Measurements from ENCODE around the gene ZNF750.

DNA sequence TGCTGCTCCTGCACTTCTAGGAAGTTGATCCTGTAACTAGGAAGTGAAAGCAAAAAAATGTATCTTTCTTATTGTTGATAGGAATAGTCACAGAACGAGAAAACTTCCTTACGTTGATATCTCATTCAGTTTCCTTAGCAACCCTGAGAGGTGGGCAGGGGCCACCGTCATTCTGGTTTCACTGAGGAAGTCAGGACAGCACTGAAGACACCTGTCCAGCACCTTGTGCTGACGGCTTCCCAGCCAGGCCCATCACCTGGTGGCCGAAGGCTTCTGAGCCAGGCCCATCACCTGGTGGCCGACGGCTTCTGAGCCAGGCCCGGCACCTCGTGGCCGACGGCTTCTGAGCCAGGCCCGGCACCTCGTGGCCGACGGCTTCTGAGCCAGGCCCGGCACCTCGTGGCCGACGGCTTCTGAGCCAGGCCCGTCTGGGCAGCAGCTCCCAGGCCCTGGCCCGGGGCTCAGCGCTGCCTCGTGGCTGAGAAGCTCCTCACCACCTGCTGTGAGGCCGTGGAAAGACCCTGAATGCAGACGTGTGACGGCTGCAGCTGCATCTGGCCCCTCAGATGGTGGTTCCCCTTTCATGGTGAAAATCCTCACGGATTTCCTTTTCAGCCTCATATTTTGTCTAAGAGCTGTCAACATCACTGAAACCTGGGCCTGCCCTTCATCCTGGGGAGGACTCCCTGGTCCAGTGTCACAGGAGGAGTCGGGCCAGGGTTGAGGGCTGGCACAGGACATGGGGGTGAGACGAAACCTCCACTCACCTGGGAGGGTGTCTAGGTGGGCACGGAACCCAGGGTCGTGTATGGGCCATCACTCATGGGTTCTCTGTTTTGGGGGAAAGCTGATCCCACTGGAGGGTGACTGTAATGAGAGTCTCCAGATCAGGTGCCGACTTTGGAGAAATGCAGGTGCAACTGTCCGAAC lies 33.0 kb upstream of the ZNF750 start:
- TF ChIP-seq EZH2 (IDR thresholded peaks at IDR 0.05; ENCODE audit: low read length): no peak
- TF ChIP-seq, protein P1, sequence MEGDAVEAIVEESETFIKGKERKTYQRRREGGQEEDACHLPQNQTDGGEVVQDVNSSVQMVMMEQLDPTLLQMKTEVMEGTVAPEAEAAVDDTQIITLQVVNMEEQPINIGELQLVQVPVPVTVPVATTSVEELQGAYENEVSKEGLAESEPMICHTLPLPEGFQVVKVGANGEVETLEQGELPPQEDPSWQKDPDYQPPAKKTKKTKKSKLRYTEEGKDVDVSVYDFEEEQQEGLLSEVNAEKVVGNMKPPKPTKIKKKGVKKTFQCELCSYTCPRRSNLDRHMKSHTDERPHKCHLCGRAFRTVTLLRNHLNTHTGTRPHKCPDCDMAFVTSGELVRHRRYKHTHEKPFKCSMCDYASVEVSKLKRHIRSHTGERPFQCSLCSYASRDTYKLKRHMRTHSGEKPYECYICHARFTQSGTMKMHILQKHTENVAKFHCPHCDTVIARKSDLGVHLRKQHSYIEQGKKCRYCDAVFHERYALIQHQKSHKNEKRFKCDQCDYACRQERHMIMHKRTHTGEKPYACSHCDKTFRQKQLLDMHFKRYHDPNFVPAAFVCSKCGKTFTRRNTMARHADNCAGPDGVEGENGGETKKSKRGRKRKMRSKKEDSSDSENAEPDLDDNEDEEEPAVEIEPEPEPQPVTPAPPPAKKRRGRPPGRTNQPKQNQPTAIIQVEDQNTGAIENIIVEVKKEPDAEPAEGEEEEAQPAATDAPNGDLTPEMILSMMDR (optimal IDR thresholded peaks at IDR 0.05 in 1 of 3, IDR thresholded peaks at IDR 0.05 in 1 of 3, conservative IDR thresholded peaks at IDR 0.05 in 1 of 3; ENCODE audit: extremely low read depth in 1 of 3, insufficient read depth in 2 of 3, low read length in 3 of 3): no peak

Data from keratinocyte (primary cell).